DND-41 (cell line): ENCODE results near the gene EAF2.

Experiments used
- ATAC-seq: fragments of 200-7000 bp; cut with Tn5 transposase; 3 replicates; pipeline ENCODE4 v1.9.1; 2021; ENCODE audit warnings: low read depth; ENCODE audit not compliant: insufficient read depth
- DNase-seq: peaks from one replicate; pipeline ENCODE4 v3.0.0-alpha.2; 2020
- H2AFZ ChIP-seq: 2 replicates; pipeline ENCODE4 v1.6.0; 2012; ENCODE audit warnings: low read depth, low read length
- H3K27ac ChIP-seq: 2 replicates; pipeline ENCODE4 v1.5.1; 2012; ENCODE audit warnings: low read length, inconsistent platforms
- H3K27me3 ChIP-seq: fragments of 200-600 bp; sonication (generic); 2 replicates; pipeline ENCODE4 v1.6.0; 2012; ENCODE audit warnings: low read length, mild to moderate bottlenecking, inconsistent platforms; ENCODE audit not compliant: insufficient read depth, poor library complexity
- H3K36me3 ChIP-seq: 2 replicates; pipeline ENCODE4 v1.5.1; 2012; ENCODE audit warnings: low read length, inconsistent platforms; ENCODE audit not compliant: insufficient read depth
- H3K4me1 ChIP-seq: 2 replicates; pipeline ENCODE4 v1.5.1; 2012; ENCODE audit warnings: mild to moderate bottlenecking, low read length; ENCODE audit not compliant: insufficient read depth
- H3K4me2 ChIP-seq: 2 replicates; pipeline ENCODE4 v1.6.0; 2012; ENCODE audit warnings: mild to moderate bottlenecking, moderate library complexity, low read length, inconsistent platforms; ENCODE audit not compliant: insufficient read depth
- H3K4me3 ChIP-seq, 2 experiments: fragments of 200-600 bp in 1 of 2; shearing (Covaris generic) in 1 of 2; 2 replicates each; pipeline ENCODE4 v1.5.1; 2012 to 2016; ENCODE audit warnings: inconsistent platforms in 2 of 2, low read length in 2 of 2, mild to moderate bottlenecking in 2 of 2, low read depth in 1 of 2, moderate library complexity in 1 of 2
- H3K79me2 ChIP-seq: 2 replicates; pipeline ENCODE4 v1.6.0; 2012; ENCODE audit warnings: low read length, inconsistent platforms; ENCODE audit not compliant: insufficient read depth
- H3K9ac ChIP-seq: 2 replicates; pipeline ENCODE4 v1.6.0; 2012; ENCODE audit warnings: low read depth, mild to moderate bottlenecking, inconsistent platforms, low read length, moderate library complexity
- H3K9me3 ChIP-seq: 2 replicates; pipeline ENCODE4 v1.5.1; 2012; ENCODE audit warnings: low read length, moderate library complexity, mild to moderate bottlenecking, inconsistent platforms; ENCODE audit not compliant: insufficient read depth, severe bottlenecking
- H4K20me1 ChIP-seq: 2 replicates; pipeline ENCODE4 v1.6.0; 2012; ENCODE audit warnings: low read length; ENCODE audit not compliant: insufficient read depth
- EZH2 ChIP-seq: IDR thresholded peaks from 3 replicates; pipeline ENCODE4 v1.6.1; 2012; ENCODE audit warnings: borderline replicate concordance, low read depth, mild to moderate bottlenecking, moderate library complexity, low read length, inconsistent platforms; ENCODE audit not compliant: severe bottlenecking
- TF ChIP-seq, protein P1 (sequence below): IDR thresholded peaks from 2 replicates; pipeline ENCODE4 v1.5.1; 2012; ENCODE audit warnings: borderline replicate concordance, low read length, moderate library complexity, mild to moderate bottlenecking; ENCODE audit not compliant: poor library complexity, severe bottlenecking; ENCODE audit errors: extremely low read depth

EAF2 gene

GRCh38 chr3:121794264-121794983 lies 40.6 kb upstream of the EAF2 start:
- Histone ChIP-seq H3K4me1 (no peaks in the 10 kb centered on the region), H3K27ac (no peak overlapping the region), H3K9me3 (no peaks in the 10 kb centered on the region), H3K4me2 (no peak overlapping the region), H3K79me2 (no peaks in the 10 kb centered on the region), H3K27me3 (no peaks in the 10 kb centered on the region), H3K36me3 (peaks cover 75% of the 10 kb centered on the region; the same call in 1 of the 2 replicates), H4K20me1 (no peaks in the 10 kb centered on the region), H3K9ac (no peak overlapping the region), H2AFZ (no peak overlapping the region), H3K4me3 (no peak overlapping the region)
- no peak for DNase-seq
- no peak for ATAC-seq
- TF ChIP-seq EZH2: no peak
- TF ChIP-seq, protein P1, sequence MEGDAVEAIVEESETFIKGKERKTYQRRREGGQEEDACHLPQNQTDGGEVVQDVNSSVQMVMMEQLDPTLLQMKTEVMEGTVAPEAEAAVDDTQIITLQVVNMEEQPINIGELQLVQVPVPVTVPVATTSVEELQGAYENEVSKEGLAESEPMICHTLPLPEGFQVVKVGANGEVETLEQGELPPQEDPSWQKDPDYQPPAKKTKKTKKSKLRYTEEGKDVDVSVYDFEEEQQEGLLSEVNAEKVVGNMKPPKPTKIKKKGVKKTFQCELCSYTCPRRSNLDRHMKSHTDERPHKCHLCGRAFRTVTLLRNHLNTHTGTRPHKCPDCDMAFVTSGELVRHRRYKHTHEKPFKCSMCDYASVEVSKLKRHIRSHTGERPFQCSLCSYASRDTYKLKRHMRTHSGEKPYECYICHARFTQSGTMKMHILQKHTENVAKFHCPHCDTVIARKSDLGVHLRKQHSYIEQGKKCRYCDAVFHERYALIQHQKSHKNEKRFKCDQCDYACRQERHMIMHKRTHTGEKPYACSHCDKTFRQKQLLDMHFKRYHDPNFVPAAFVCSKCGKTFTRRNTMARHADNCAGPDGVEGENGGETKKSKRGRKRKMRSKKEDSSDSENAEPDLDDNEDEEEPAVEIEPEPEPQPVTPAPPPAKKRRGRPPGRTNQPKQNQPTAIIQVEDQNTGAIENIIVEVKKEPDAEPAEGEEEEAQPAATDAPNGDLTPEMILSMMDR: no peak

GRCh38 chr3:121796970-121797369 lies 38.0 kb upstream of the EAF2 start:
- ATAC-seq (no peak), DNase-seq (no peak)
- TF ChIP-seq, protein P1: no peak
- Histone ChIP-seq H3K4me2 (no peak overlapping the region), H3K9ac (no peak overlapping the region), H3K4me3 (no peak overlapping the region), H3K36me3 (peaks cover 58% of the 10 kb centered on the region; the same call in 1 of the 2 replicates), H3K27me3 (no peaks in the 10 kb centered on the region), H3K27ac (no peak overlapping the region), H3K79me2 (no peaks in the 10 kb centered on the region), H4K20me1 (no peaks in the 10 kb centered on the region), H2AFZ (no peak overlapping the region), H3K9me3 (no peaks in the 10 kb centered on the region), H3K4me1 (no peaks in the 10 kb centered on the region)

- Histone ChIP-seq H3K27ac (no peak overlapping the region), H4K20me1 (no peaks in the 10 kb centered on the region), H3K4me2 (no peak overlapping the region), H3K79me2 (no peaks in the 10 kb centered on the region), H3K9ac (no peak overlapping the region), H3K4me3 (no peak overlapping the region), H3K36me3 (peaks cover 45% of the 10 kb centered on the region; the same call in 1 of the 2 replicates), H3K27me3 (no peaks in the 10 kb centered on the region), H3K4me1 (no peaks in the 10 kb centered on the region), H3K9me3 (no peaks in the 10 kb centered on the region), H2AFZ (no peak overlapping the region)
- ATAC-seq (no peak), DNase-seq (no peak)
- TF ChIP-seq, protein P1: no peak
- no peak for TF ChIP-seq EZH2
Measured at GRCh38 chr3:121800906-121801305, 34.1 kb upstream of the EAF2 start.
